MM.1S (cell line): Measurements from ENCODE around the gene TPSD1.

Experiments used
- DNase-seq: peaks from one replicate; pipeline ENCODE4 v3.0.0-alpha.2; 2015
- H2AFZ ChIP-seq: fragments of 300-600 bp; sonication (generic); 2 replicates; pipeline ENCODE4 v1.6.0; 2016; ENCODE audit warnings: antibody characterized with exemption, low read length
- H3F3A ChIP-seq: fragments of 300-600 bp; sonication (generic); 2 replicates; pipeline ENCODE4 v1.6.1; 2016; ENCODE audit warnings: mild to moderate bottlenecking, antibody characterized with exemption, low read length, moderate library complexity, mixed read lengths; ENCODE audit not compliant: insufficient read depth
- H3K27ac ChIP-seq: fragments of 300-600 bp; sonication (generic); 2 replicates; pipeline ENCODE4 v1.5.1; 2016; ENCODE audit warnings: mild to moderate bottlenecking, low read length
- H3K27me3 ChIP-seq: fragments of 300-600 bp; sonication (generic); replicated peaks from 2 replicates; pipeline ENCODE4 v1.6.0; 2016; ENCODE audit warnings: low read length; ENCODE audit not compliant: insufficient read depth
- H3K36me3 ChIP-seq: fragments of 300-600 bp; sonication (generic); replicated peaks from 2 replicates; pipeline ENCODE4 v1.6.1; 2016; ENCODE audit warnings: mild to moderate bottlenecking, low read length, mixed read lengths; ENCODE audit not compliant: insufficient read depth
- H3K4me1 ChIP-seq: fragments of 300-600 bp; sonication (generic); 2 replicates; pipeline ENCODE4 v1.6.1; 2016; ENCODE audit warnings: low read length, mixed read lengths
- H3K4me2 ChIP-seq: fragments of 300-600 bp; sonication (generic); 2 replicates; pipeline ENCODE4 v1.6.0; 2016; ENCODE audit warnings: low read depth, low read length
- H3K4me3 ChIP-seq: fragments of 300-600 bp; sonication (generic); 2 replicates; pipeline ENCODE4 v1.5.1; 2016; ENCODE audit warnings: low read length, mixed read lengths
- H3K79me2 ChIP-seq: fragments of 300-600 bp; sonication (generic); 2 replicates; pipeline ENCODE4 v1.6.1; 2016; ENCODE audit warnings: mixed run types, low read length, mixed read lengths
- H3K9ac ChIP-seq: fragments of 300-600 bp; sonication (generic); 2 replicates; pipeline ENCODE4 v1.6.1; 2016; ENCODE audit warnings: low read length, mixed read lengths
- H3K9me2 ChIP-seq: fragments of 300-600 bp; sonication (generic); replicated peaks from 2 replicates; pipeline ENCODE4 v1.6.1; 2016; ENCODE audit warnings: mild to moderate bottlenecking, low read length, mixed read lengths; ENCODE audit not compliant: insufficient read depth
- H3K9me3 ChIP-seq: fragments of 300-600 bp; sonication (generic); replicated peaks from 2 replicates; pipeline ENCODE4 v1.6.1; 2016; ENCODE audit warnings: mild to moderate bottlenecking, low read length, mixed read lengths; ENCODE audit not compliant: insufficient read depth
- H4K20me1 ChIP-seq: fragments of 300-600 bp; sonication (generic); 2 replicates; pipeline ENCODE4 v1.6.1; 2016; ENCODE audit warnings: mild to moderate bottlenecking, low read length, moderate library complexity, mixed read lengths; ENCODE audit not compliant: insufficient read depth
- CTCF ChIP-seq: fragments of 300-600 bp; sonication (generic); IDR thresholded peaks from 2 replicates; pipeline ENCODE4 v1.5.1; 2016; ENCODE audit warnings: antibody characterized with exemption, low read length, mixed read lengths
- EZH2 ChIP-seq: fragments of 300-600 bp; sonication (generic); optimal IDR thresholded peaks from 2 replicates; pipeline ENCODE3; 2017; ENCODE audit warnings: low read depth, mild to moderate bottlenecking, antibody characterized with exemption, low read length, mixed read lengths
- EZH2phosphoT487 ChIP-seq: fragments of 300-600 bp; sonication (generic); IDR thresholded peaks from 2 replicates; pipeline ENCODE4 v1.6.1; 2018; ENCODE audit warnings: antibody characterized with exemption, low read length

Gene TPSD1

GRCh38 chr16:1256874-1257322 lies 1.0 kb downstream of the TPSD1 start:
- no peaks in the 10 kb centered on the region for H3F3A ChIP-seq
- H4K20me1 ChIP-seq: no peaks in the 10 kb centered on the region
- TF ChIP-seq EZH2: no peak
- no peak for TF ChIP-seq EZH2phosphoT487
- no peak for TF ChIP-seq CTCF

GRCh38 chr16:1257561-1258224 lies 1.8 kb downstream of the TPSD1 start:
- Histone ChIP-seq H3K79me2 (no peaks in the 10 kb centered on the region), H3K9me2 (no peaks in the 10 kb centered on the region), H3K9ac (no peak overlapping the region), H3K4me2 (no peak overlapping the region), H4K20me1 (no peaks in the 10 kb centered on the region), H3K27ac (no peak overlapping the region), H3K9me3 (no peaks in the 10 kb centered on the region), H3K4me1 (no peaks in the 10 kb centered on the region), H3K36me3 (no peaks in the 10 kb centered on the region), H2AFZ (no peak overlapping the region), H3F3A (no peaks in the 10 kb centered on the region), H3K27me3 (peaks cover 66% of the 10 kb centered on the region), H3K4me3 (no peak overlapping the region)
- TF ChIP-seq EZH2phosphoT487 (no peak), CTCF (no peak), EZH2 (no peak)
- DNase-seq: no peak

More at GRCh38 chr16:1256874-1257322, 1.0 kb downstream of the TPSD1 start:
- peaks cover 58% of the 10 kb centered on the region for H3K27me3 ChIP-seq
- no peak overlapping the region for H3K4me2 ChIP-seq
- no peak overlapping the region for H3K4me3 ChIP-seq
- no peaks in the 10 kb centered on the region for H3K9me2 ChIP-seq
- H3K9ac ChIP-seq: no peak overlapping the region
- H3K79me2 ChIP-seq: no peaks in the 10 kb centered on the region
- no peak overlapping the region for H3K27ac ChIP-seq
- no peaks in the 10 kb centered on the region for H3K36me3 ChIP-seq
- H3K4me1 ChIP-seq: no peaks in the 10 kb centered on the region
- H3K9me3 ChIP-seq: no peaks in the 10 kb centered on the region
- H2AFZ ChIP-seq: no peak overlapping the region
- DNase-seq: no peak

GRCh38 chr16:1258225-1258600 lies 2.3 kb downstream of the TPSD1 start:
- Histone ChIP-seq H4K20me1 (no peaks in the 10 kb centered on the region), H3K4me3 (no peak overlapping the region), H3F3A (no peaks in the 10 kb centered on the region), H2AFZ (no peak overlapping the region), H3K27ac (no peak overlapping the region), H3K9ac (no peak overlapping the region), H3K36me3 (no peaks in the 10 kb centered on the region), H3K9me3 (no peaks in the 10 kb centered on the region), H3K27me3 (peaks cover 71% of the 10 kb centered on the region), H3K4me2 (no peak overlapping the region), H3K79me2 (no peaks in the 10 kb centered on the region), H3K4me1 (no peaks in the 10 kb centered on the region), H3K9me2 (no peaks in the 10 kb centered on the region)
- no peak for DNase-seq
- TF ChIP-seq EZH2: no peak
- TF ChIP-seq EZH2phosphoT487: no peak
- TF ChIP-seq CTCF: no peak
